Nephron (organoid): ENCODE data around the gene ZC3H4.
A peak's percentile ranks its signal among the peaks of the same experiment; 100 is the strongest.

Experiments used
- H3K27ac Mint-ChIP-seq, 3 experiments: 2 replicates each; pipeline ENCODE4 v1.8.0; 2020; ENCODE audit warnings: mixed read lengths in 3 of 3, mild to moderate bottlenecking in 2 of 3, moderate library complexity in 1 of 3
- H3K27me3 Mint-ChIP-seq: 2 replicates; pipeline ENCODE4 v1.8.0; 2021; ENCODE audit warnings: low read depth, mild to moderate bottlenecking, moderate library complexity, mixed read lengths
- H3K36me3 Mint-ChIP-seq: 2 replicates; pipeline ENCODE4 v1.8.0; 2020; ENCODE audit warnings: low read depth, mixed read lengths
- H3K4me1 Mint-ChIP-seq: 2 replicates; pipeline ENCODE4 v1.8.0; 2020; ENCODE audit warnings: mixed read lengths
- H3K4me3 Mint-ChIP-seq, 3 experiments: 2 replicates each; pipeline ENCODE4 v1.8.0; 2020; ENCODE audit warnings: mild to moderate bottlenecking in 3 of 3, mixed read lengths in 3 of 3, moderate library complexity in 2 of 3
- H3K9me3 Mint-ChIP-seq: 2 replicates; pipeline ENCODE4 v1.8.0; 2020; ENCODE audit warnings: mixed read lengths
- CTCF ChIP-seq, 3 experiments: fragments of 200-600 bp; sonication (generic); IDR thresholded peaks; one replicate each; pipeline ENCODE4 v1.5.0; 2021; ENCODE audit warnings: antibody characterized with exemption in 3 of 3; ENCODE audit not compliant: unreplicated experiment in 3 of 3

ZC3H4 gene

GRCh38 chr19:47151627-47152026 is 38.1 kb upstream of the ZC3H4 start:
- Mint-ChIP-seq H3K27ac (peak overlapping the region; percentile 77 to 89 (median 84)), H3K27me3 (no peaks in the 10 kb centered on the region), H3K9me3 (no peaks in the 10 kb centered on the region), H3K4me1 (peaks cover 26% of the 10 kb centered on the region), H3K4me3 (no peak overlapping the region), H3K36me3 (peaks cover 67% of the 10 kb centered on the region)
- no peak for TF ChIP-seq CTCF (IDR thresholded peaks at IDR 0.05; ENCODE audit: unreplicated experiment in 3 of 3)

- H3K9me3 Mint-ChIP-seq, result no peaks in the 10 kb centered on the region
- H3K27me3 Mint-ChIP-seq, result no peaks in the 10 kb centered on the region
- TF ChIP-seq CTCF (IDR thresholded peaks at IDR 0.05; ENCODE audit: unreplicated experiment in 3 of 3), result no peak
- no peak overlapping the region for H3K4me3 Mint-ChIP-seq
- no peak overlapping the region for H3K27ac Mint-ChIP-seq
- peaks cover 71% of the 10 kb centered on the region for H3K36me3 Mint-ChIP-seq
- H3K4me1 Mint-ChIP-seq, result peaks cover 22% of the 10 kb centered on the region
These were observed 33.3 kb upstream of the ZC3H4 start for GRCh38 chr19:47146920-47147319.

GRCh38 chr19:47145639-47146486 is 32.3 kb upstream of the ZC3H4 start:
- Mint-ChIP-seq H3K9me3 (no peaks in the 10 kb centered on the region), H3K4me1 (peaks cover 28% of the 10 kb centered on the region), H3K27ac (no peak overlapping the region), H3K27me3 (no peaks in the 10 kb centered on the region), H3K36me3 (peaks cover 66% of the 10 kb centered on the region), H3K4me3 (no peak overlapping the region)
- TF ChIP-seq CTCF (IDR thresholded peaks at IDR 0.05; ENCODE audit: unreplicated experiment in 3 of 3), result no peak

GRCh38 chr19:47144630-47145029 is 31.1 kb upstream of the ZC3H4 start:
- no peak overlapping the region for H3K4me3 Mint-ChIP-seq
- H3K9me3 Mint-ChIP-seq, result no peaks in the 10 kb centered on the region
- H3K36me3 Mint-ChIP-seq, result peaks cover 57% of the 10 kb centered on the region
- H3K27me3 Mint-ChIP-seq, result no peaks in the 10 kb centered on the region
- peaks cover 28% of the 10 kb centered on the region for H3K4me1 Mint-ChIP-seq
- H3K27ac Mint-ChIP-seq, result no peak overlapping the region
- TF ChIP-seq CTCF (IDR thresholded peaks at IDR 0.05; ENCODE audit: unreplicated experiment in 3 of 3), result no peak

- no peak overlapping the region for H3K4me3 Mint-ChIP-seq
These were observed 29.9 kb upstream of the ZC3H4 start for GRCh38 chr19:47143322-47144073.

More at GRCh38 chr19:47143322-47144073, 29.9 kb upstream of the ZC3H4 start:
- Mint-ChIP-seq H3K9me3 (no peaks in the 10 kb centered on the region), H3K27ac (peak overlapping the region in 2 of 3 experiments; percentile 32 to 54), H3K36me3 (peaks cover 59% of the 10 kb centered on the region), H3K4me1 (peaks cover 28% of the 10 kb centered on the region), H3K27me3 (no peaks in the 10 kb centered on the region)
- TF ChIP-seq CTCF (IDR thresholded peaks at IDR 0.05; ENCODE audit: unreplicated experiment in 3 of 3), result no peak
